ENCODE data around the gene SNX20. TPM values are rescaled to one million over a fixed set of nuclear protein-coding genes. Genes with fewer than 3 reads are reported as not detected.

The SNX20 gene
- total and polyA plus RNA-seq, 2 of the 4 experiments (the other 2 are of a cell fraction) = not detected

GRCh38 chr16:50645563-50646220, 35.4 kb downstream of the SNX20 start:
- no peak overlapping the region for H3K4ac ChIP-seq (ENCODE audit: low read depth, low read length)
- H3K9ac ChIP-seq (ENCODE audit: low read depth, low read length) = no peak overlapping the region
- ATAC-seq (ENCODE audit: low read depth) (no peak), DNase-seq (no peak)
- no peak for TF ChIP-seq MAZ (IDR thresholded peaks at IDR 0.05; ENCODE audit: borderline replicate concordance, low read depth, low read length)
- TF ChIP-seq MXI1 (IDR thresholded peaks at IDR 0.05; ENCODE audit: borderline replicate concordance, low read depth, low read length) = no peak
- TF ChIP-seq RFX5 (IDR thresholded peaks at IDR 0.05; ENCODE audit: low read depth, low read length) = no peak
- TF ChIP-seq MAFK (IDR thresholded peaks at IDR 0.05; ENCODE audit: low read depth, low read length) = no peak
- TF ChIP-seq BHLHE40 (IDR thresholded peaks at IDR 0.05; ENCODE audit: low read depth, low read length) = no peak
- no peak for TF ChIP-seq CEBPB (IDR thresholded peaks at IDR 0.05; ENCODE audit: low read depth, low read length)
- no peak for TF ChIP-seq NFE2L2 (IDR thresholded peaks at IDR 0.05; ENCODE audit: low read depth, low read length)
- TF ChIP-seq RAD21 (IDR thresholded peaks at IDR 0.05; ENCODE audit: low read length) = no peak
- TF ChIP-seq ELK1 (IDR thresholded peaks at IDR 0.05; ENCODE audit: borderline replicate concordance, low read depth, low read length) = no peak
- TF ChIP-seq USF2 (IDR thresholded peaks at IDR 0.05; ENCODE audit: low read depth, low read length) = no peak
- TF ChIP-seq CTCF (conservative IDR thresholded peaks at IDR 0.05; ENCODE audit: low read depth, low read length) = no peak
- TF ChIP-seq POLR2A (IDR thresholded peaks at IDR 0.05; ENCODE audit: low read depth, low read length) = no peak
- TF ChIP-seq RCOR1 (IDR thresholded peaks at IDR 0.05; ENCODE audit: insufficient replicate concordance, low read length) = no peak
- TF ChIP-seq FOS (IDR thresholded peaks at IDR 0.05; ENCODE audit: low read depth, low read length) = no peak
- TF ChIP-seq CHD1 (IDR thresholded peaks at IDR 0.05; ENCODE audit: low read depth, low read length) = no peak
- TF ChIP-seq SMC3 (IDR thresholded peaks at IDR 0.05; ENCODE audit: low read depth, low read length) = no peak
- no peak overlapping the region for H2BK120ac ChIP-seq (ENCODE audit: low read depth, low read length)
- H2BK5ac ChIP-seq (ENCODE audit: low read depth, low read length, poor library complexity, severe bottlenecking) = no peak overlapping the region
- H3K36me3 ChIP-seq (ENCODE audit: control insufficient read depth, insufficient read depth, low read length) = no peaks in the 10 kb centered on the region
- peaks cover 20% of the 10 kb centered on the region for H3K27me3 ChIP-seq (ENCODE audit: control insufficient read depth, insufficient read depth, low read length)
- H2BK20ac ChIP-seq (ENCODE audit: low read depth, low read length) = no peak overlapping the region
- H4K20me1 ChIP-seq (ENCODE audit: insufficient read depth, low read length) = no peaks in the 10 kb centered on the region
- no peak overlapping the region for H3K4me2 ChIP-seq (ENCODE audit: low read depth, low read length)
- H4K91ac ChIP-seq (ENCODE audit: insufficient read depth, low read depth, low read length) = no peak overlapping the region
- ChIA-PET POLR2A (ENCODE audit: unreplicated experiment) (no interaction called here), CTCF (interaction anchor here (1.8 kb wide), 1 partner anchor 20 kb away, joined by 5 read pairs; no protein-coding TSS in a partner anchor)
- H3K14ac ChIP-seq (replicated peaks; ENCODE audit: low read depth, low read length) = no peak overlapping the region
- H2AFZ ChIP-seq (replicated peaks; ENCODE audit: low read length, poor library complexity) = no peak overlapping the region
- intact Hi-C loops (cut with micrococcal nuclease) = no loop called here
- no peak overlapping the region for H3K27ac ChIP-seq (ENCODE audit: insufficient read depth, low read length)
- no TSS peak for BruUV-seq (replicated peaks)
- in situ Hi-C loops (cut with MboI; ENCODE audit: low sequenced_read_pairs) = no loop called here
- no peaks in the 10 kb centered on the region for H3K9me3 ChIP-seq (ENCODE audit: control insufficient read depth, insufficient read depth, low read length)
- no peak overlapping the region for H2BK15ac ChIP-seq (ENCODE audit: low read depth, low read length)
- H4K8ac ChIP-seq (ENCODE audit: low read depth in 2 of 2, low read length in 2 of 2) = no peak overlapping the region
- WGBS, 2 experiments (ENCODE audit: extremely low coverage in 2 of 2, insufficient read length in 1 of 2) = 0% methylated on average over 1 of the region's 20 CpGs; no CpG with 5 or more reads in 1 of the 2 experiments
- H2AK5ac ChIP-seq (ENCODE audit: low read depth, low read length) = no peak overlapping the region
- H3K4me1 ChIP-seq (ENCODE audit: control insufficient read depth, insufficient read depth, low read length) = no peaks in the 10 kb centered on the region
- dilution Hi-C loops (cut with HindIII; ENCODE audit: low sequenced_read_pairs, unreplicated experiment) = no loop called here
- no peaks in the 10 kb centered on the region for H3K79me1 ChIP-seq (ENCODE audit: low read depth in 1 of 2, low read length in 2 of 2)
- H3K23ac ChIP-seq (ENCODE audit: low read depth, low read length) = no peak overlapping the region
- no peaks in the 10 kb centered on the region for H3K9me1 ChIP-seq (ENCODE audit: insufficient read depth, low read length)
- H3K4me3 ChIP-seq (ENCODE audit: insufficient read depth, low read depth, low read length) = no peak overlapping the region
- H3K56ac ChIP-seq (ENCODE audit: extremely low read depth, insufficient read depth, low read length) = no peak overlapping the region
- H3K18ac ChIP-seq (ENCODE audit: low read depth, low read length) = no peak overlapping the region
- H4K5ac ChIP-seq (ENCODE audit: low read depth, low read length) = no peak overlapping the region
- no peak overlapping the region for H2AK9ac ChIP-seq (replicated peaks; ENCODE audit: low read depth, low read length, poor library complexity)

Measured in IMR-90 (cell line).